HG03097 (cell line): ENCODE measurements around the gene ASTN1.

Source experiments
- ATAC-seq: cut with Tn5 transposase; IDR thresholded peaks from one replicate; pipeline ENCODE4 v1.9.1; 2021; ENCODE audit not compliant: unreplicated experiment, low FRiP score

Gene ASTN1

GRCh38 chr1:176885341-176885740 is 279.2 kb downstream of the ASTN1 start:
- ATAC-seq = no peak

GRCh38 chr1:176884911-176885310 is 279.6 kb downstream of the ASTN1 start:
- ATAC-seq = no peak

- no peak for ATAC-seq
Measured at GRCh38 chr1:176884286-176884685, 280.2 kb downstream of the ASTN1 start.

- ATAC-seq = no peak
Measured at GRCh38 chr1:176880955-176881595, 283.4 kb downstream of the ASTN1 start.

GRCh38 chr1:176879784-176880620 is 284.5 kb downstream of the ASTN1 start:
- no peak for ATAC-seq

- ATAC-seq = no peak
Measured at GRCh38 chr1:176878750-176879536, 285.6 kb downstream of the ASTN1 start.

GRCh38 chr1:176877557-176877956 is 287.0 kb downstream of the ASTN1 start:
- ATAC-seq = no peak

GRCh38 chr1:176876966-176877515 is 287.5 kb downstream of the ASTN1 start:
- ATAC-seq = no peak

GRCh38 chr1:176869577-176869976 is 294.9 kb downstream of the ASTN1 start:
- ATAC-seq = no peak

GRCh38 chr1:176866011-176866714 is 298.3 kb downstream of the ASTN1 start:
- no peak for ATAC-seq

- ATAC-seq = no peak
Measured at GRCh38 chr1:176864211-176864610, 300.3 kb downstream of the ASTN1 start.

GRCh38 chr1:176863613-176864012 is 300.9 kb downstream of the ASTN1 start:
- ATAC-seq = no peak

GRCh38 chr1:176858433-176858916 is 306.0 kb downstream of the ASTN1 start:
- no peak for ATAC-seq

- ATAC-seq = no peak
Measured at GRCh38 chr1:176857632-176858031, 306.9 kb downstream of the ASTN1 start.

- no peak for ATAC-seq
Measured at GRCh38 chr1:176854758-176855745, 309.5 kb downstream of the ASTN1 start.

- no peak for ATAC-seq
Measured at GRCh38 chr1:176854121-176854520, 310.4 kb downstream of the ASTN1 start.

GRCh38 chr1:176853503-176853902 is 311.0 kb downstream of the ASTN1 start:
- no peak for ATAC-seq

GRCh38 chr1:176852124-176852523 is 312.4 kb downstream of the ASTN1 start:
- no peak for ATAC-seq

- ATAC-seq = no peak
Measured at GRCh38 chr1:176850871-176851270, 313.6 kb downstream of the ASTN1 start.
